ENCODE data around the gene ZNF417.
A peak's percentile ranks its signal among the peaks of the same experiment; 100 is the strongest.
"Not testable (repeated sequence)": the region's sequence is repeated elsewhere in the genome, so short reads cannot be mapped to it uniquely, and the experiment has no call there.

The ZNF417 gene

GRCh38 chr19:57916168-57916995, at the start of gene ZNF417:
ZNF417 (minus strand) TSS chr19:57916592; CDS start chr19:57916411, 181 bp downstream.
- peak; percentile 66 to 80 for DNase-seq (ENCODE audit: low read depth in 2 of 2)

- DNase-seq (ENCODE audit: low read depth in 2 of 2) = no peak
Measured at GRCh38 chr19:57964761-57965160, 48.4 kb upstream of the ZNF417 start.

- no peak for DNase-seq (ENCODE audit: low read depth in 2 of 2)
Measured at GRCh38 chr19:57961785-57962184, 45.4 kb upstream of the ZNF417 start.

- DNase-seq (ENCODE audit: low read depth in 2 of 2) = no peak
Measured at GRCh38 chr19:57954996-57955395, 38.6 kb upstream of the ZNF417 start.

GRCh38 chr19:57949702-57950101, 33.3 kb upstream of the ZNF417 start:
- DNase-seq (ENCODE audit: low read depth in 2 of 2) = no peak

- DNase-seq (ENCODE audit: low read depth in 2 of 2) = no peak
Measured at GRCh38 chr19:57949296-57949695, 32.9 kb upstream of the ZNF417 start.

GRCh38 chr19:57947419-57948134, 31.2 kb upstream of the ZNF417 start, which contains the start of gene ZNF256:
ZNF256 (minus strand) TSS chr19:57947706; CDS start chr19:57947474, 232 bp downstream.
- peak; percentile 60 to 75 for DNase-seq (ENCODE audit: low read depth in 2 of 2)

GRCh38 chr19:57947088-57947418, 30.7 kb upstream of the ZNF417 start:
- no peak for DNase-seq (ENCODE audit: low read depth in 2 of 2)

- no peak for DNase-seq (ENCODE audit: low read depth in 2 of 2)
Measured at GRCh38 chr19:57946316-57946715, 29.9 kb upstream of the ZNF417 start.

- DNase-seq (ENCODE audit: low read depth in 2 of 2) = no peak
Measured at GRCh38 chr19:57941593-57941992, 25.2 kb upstream of the ZNF417 start.

- DNase-seq (ENCODE audit: low read depth in 2 of 2) = no peak
Measured at GRCh38 chr19:57935731-57936130, 19.3 kb upstream of the ZNF417 start.

GRCh38 chr19:57934820-57935665, 18.7 kb upstream of the ZNF417 start, which contains the start of gene ZNF418:
ZNF418 (minus strand) TSS chr19:57935402; CDS start chr19:57933822, 1,580 bp downstream.
- no peak for DNase-seq (ENCODE audit: low read depth in 2 of 2)

- no peak for DNase-seq (ENCODE audit: low read depth in 2 of 2)
Measured at GRCh38 chr19:57927587-57927986, 11.2 kb upstream of the ZNF417 start.

GRCh38 chr19:57914531-57914930, 1.9 kb downstream of the ZNF417 start:
- no peak for DNase-seq (ENCODE audit: low read depth in 2 of 2)

- DNase-seq (ENCODE audit: low read depth in 2 of 2) = no peak
Measured at GRCh38 chr19:57907394-57907793, 9.0 kb downstream of the ZNF417 start.

GRCh38 chr19:57905258-57905657, 11.1 kb downstream of the ZNF417 start:
- DNase-seq (ENCODE audit: low read depth in 2 of 2) = no peak

GRCh38 chr19:57903618-57904184, 12.7 kb downstream of the ZNF417 start:
- DNase-seq (ENCODE audit: low read depth in 2 of 2) = no peak

- DNase-seq (ENCODE audit: low read depth in 2 of 2) = no peak
Measured at GRCh38 chr19:57900311-57900710, 16.1 kb downstream of the ZNF417 start.

- not testable (repeated sequence) for DNase-seq (ENCODE audit: low read depth in 2 of 2)
Measured at GRCh38 chr19:57890706-57891105, 25.7 kb downstream of the ZNF417 start.

GRCh38 chr19:57888560-57889231, 27.7 kb downstream of the ZNF417 start, which contains the start of gene ZNF814:
ZNF814 (minus strand) TSS chr19:57889037; CDS start chr19:57888802, 235 bp downstream.
- peak; percentile 55 to 71 for DNase-seq (ENCODE audit: low read depth in 2 of 2)

- no peak for DNase-seq (ENCODE audit: low read depth in 2 of 2)
Measured at GRCh38 chr19:57888107-57888559, 28.3 kb downstream of the ZNF417 start.

Data from stimulated activated CD8-positive, alpha-beta memory T cell treated with anti-CD3 and anti-CD28 coated beads, Interleukin-2, amount 100 ng/mL, for 1 hour (primary cell).